ENCODE results near the gene ZNF132.
"Not testable (repeated sequence)": the region's sequence is repeated elsewhere in the genome, so short reads cannot be mapped to it uniquely, and the experiment has no call there.

ZNF132 gene

GRCh38 chr19:58439576-58440554 lies at the start of gene ZNF132:
ZNF132 (minus strand) TSS chr19:58440153; CDS start chr19:58439821, 332 bp downstream.
- peak; percentile 89 for DNase-seq (ENCODE audit: low read depth, low spot score)

- not testable (repeated sequence) for DNase-seq (ENCODE audit: low read depth, low spot score)
Measured at GRCh38 chr19:58484349-58484748, 44.4 kb upstream of the ZNF132 start.

- no peak for DNase-seq (ENCODE audit: low read depth, low spot score)
Measured at GRCh38 chr19:58483776-58484175, 43.8 kb upstream of the ZNF132 start.

GRCh38 chr19:58482372-58482771 lies 42.4 kb upstream of the ZNF132 start:
- DNase-seq (ENCODE audit: low read depth, low spot score) = no peak

DNA sequence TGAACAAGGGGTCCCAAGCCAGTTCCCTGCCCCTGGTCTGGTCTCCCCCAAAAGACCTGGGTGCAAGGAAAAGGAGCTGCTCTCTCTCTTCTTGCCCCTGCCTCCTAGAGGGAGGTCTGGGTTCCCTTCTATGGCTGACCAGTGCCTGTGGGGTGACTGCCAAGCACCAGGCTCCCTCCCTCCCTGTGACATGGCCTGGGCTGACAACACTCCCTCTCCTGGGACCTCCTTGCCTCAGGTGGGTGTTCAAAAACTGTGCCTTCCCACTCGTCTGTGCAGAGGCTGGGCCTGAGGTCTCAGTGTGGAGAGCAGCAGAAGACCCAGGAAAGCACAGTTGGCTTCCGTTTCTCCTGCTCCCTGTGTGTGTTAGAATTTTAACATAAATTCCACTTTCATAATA lies 40.9 kb upstream of the ZNF132 start:
- no peak for DNase-seq (ENCODE audit: low read depth, low spot score)

- DNase-seq (ENCODE audit: low read depth, low spot score) = no peak
Measured at GRCh38 chr19:58480481-58480830, 40.5 kb upstream of the ZNF132 start.

DNA sequence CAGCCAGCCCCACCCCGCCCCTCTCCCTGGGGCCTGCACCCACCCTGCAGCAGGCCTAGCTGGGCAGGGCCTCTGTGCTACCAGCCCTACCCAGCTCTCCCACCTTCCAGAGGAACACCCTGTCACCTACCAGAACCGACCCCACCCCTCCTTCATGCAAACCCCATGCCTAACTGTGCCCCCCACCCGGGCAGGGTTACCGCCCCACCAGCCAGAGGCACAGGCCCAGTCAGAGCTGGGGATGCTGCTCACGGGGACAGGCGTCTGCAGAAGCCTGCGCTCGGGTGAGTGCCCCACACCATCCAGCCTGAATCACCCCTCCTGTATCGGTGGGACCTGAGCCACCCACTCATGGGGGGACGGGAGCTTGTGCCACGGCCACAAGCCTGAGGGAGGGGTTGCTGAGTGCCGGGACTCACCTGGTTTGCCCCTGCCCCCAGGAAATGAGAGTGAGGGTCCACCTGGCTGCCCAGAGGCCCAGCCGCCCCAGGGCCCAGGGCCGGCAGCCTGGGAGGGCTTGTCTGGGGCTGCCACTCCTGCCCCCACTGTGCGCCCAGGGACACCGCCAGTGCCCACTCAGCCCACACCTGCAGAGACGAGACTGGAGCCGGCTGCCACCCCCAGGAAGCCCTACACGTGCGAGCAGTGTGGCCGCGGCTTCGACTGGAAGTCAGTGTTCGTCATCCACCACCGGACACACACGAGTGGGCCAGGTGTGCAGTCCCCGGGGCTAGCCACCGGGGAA lies 40.0 kb upstream of the ZNF132 start:
- no peak for DNase-seq (ENCODE audit: low read depth, low spot score)

DNA sequence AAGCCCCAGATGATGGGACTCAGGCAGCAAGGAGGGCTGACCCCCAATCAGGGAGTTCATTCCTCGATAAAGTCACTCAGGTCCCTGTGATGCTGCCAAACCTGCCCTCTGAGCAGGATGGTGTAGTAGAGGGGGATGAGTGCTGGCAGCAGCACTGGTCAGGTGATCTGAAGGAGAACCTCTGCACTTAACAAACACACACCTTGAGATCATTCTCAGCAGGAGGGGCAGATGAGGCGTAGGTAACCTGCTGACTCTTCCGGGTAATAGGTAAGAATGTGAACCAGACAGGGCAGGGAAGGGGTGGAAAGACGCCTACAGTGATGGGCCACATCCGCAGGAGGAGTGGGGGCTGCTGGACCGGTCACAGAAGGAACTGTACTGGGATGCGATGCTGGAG lies 39.4 kb upstream of the ZNF132 start:
- no peak for DNase-seq (ENCODE audit: low read depth, low spot score)

DNA sequence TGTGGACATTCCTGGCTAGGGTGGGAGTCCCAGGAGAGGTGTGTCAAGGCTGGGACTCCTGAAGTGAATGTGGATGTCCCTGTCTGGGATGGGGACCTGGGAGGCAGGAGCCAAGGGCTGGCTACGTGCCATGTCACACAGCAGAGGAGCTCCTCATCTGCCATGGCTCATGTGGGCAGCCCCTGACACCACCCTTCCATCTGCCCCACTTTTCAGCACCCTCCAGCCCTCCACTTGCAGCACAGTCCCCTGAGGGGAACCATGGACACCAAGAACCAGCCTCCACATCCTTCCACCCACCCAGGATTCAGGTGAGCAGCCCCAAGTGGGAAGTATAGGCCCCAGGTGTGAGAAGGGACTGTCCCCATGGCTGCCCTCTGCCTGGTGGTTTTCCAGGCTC lies 37.9 kb upstream of the ZNF132 start:
- no peak for DNase-seq (ENCODE audit: low read depth, low spot score)

GRCh38 chr19:58477130-58477529 lies 37.2 kb upstream of the ZNF132 start:
- no peak for DNase-seq (ENCODE audit: low read depth, low spot score)

GRCh38 chr19:58476498-58477015 lies 36.6 kb upstream of the ZNF132 start:
- DNase-seq (ENCODE audit: low read depth, low spot score) = no peak

DNA sequence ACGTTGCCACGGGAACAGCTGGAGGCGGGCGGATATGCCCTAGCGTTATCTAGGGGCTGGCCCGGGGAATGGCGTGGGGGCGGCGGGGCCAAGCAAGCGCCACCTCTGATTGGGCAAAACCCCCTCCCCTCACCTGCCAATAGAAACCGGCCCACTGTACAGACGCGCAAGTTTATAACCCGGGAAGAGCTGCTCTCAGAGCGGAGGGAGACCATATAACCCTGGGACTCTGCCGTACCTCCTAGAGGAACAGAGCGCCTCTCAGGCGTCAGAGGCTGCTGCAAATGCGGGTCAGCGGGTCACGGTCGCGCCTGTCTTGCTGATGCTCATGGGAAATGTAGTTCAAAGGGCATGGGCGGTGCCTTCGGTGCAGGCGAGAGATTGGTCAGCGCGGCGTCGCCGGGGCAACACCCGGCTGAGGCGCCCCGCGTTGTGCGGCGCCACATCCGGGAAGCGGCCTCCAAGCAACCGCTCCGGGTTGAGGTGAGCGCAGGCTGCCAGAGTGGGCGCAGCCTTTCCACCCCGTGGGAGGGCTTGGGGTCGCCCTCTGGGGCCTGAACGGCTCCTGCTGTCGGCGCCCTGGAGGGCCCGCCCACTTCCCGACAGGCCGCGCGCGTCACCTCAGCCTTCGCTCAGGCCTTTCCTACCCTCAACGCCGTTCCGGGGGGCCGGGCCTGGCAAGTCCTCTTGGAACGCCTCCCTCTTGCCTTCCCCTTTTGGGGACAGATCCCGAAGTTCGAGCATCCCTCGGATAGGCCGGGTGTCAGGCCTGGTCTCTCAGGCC lies 36.0 kb upstream of the ZNF132 start, which contains the start of gene ZNF446:
Gene ZNF446 (plus strand): TSS at position 639 of the 784 bp plus-strand sequence. CDS start 867 bp downstream, outside the sequence.
- peak; percentile 88 for DNase-seq (ENCODE audit: low read depth, low spot score)

- DNase-seq (ENCODE audit: low read depth, low spot score) = no peak
Measured at GRCh38 chr19:58474997-58475713, 35.2 kb upstream of the ZNF132 start.

DNA sequence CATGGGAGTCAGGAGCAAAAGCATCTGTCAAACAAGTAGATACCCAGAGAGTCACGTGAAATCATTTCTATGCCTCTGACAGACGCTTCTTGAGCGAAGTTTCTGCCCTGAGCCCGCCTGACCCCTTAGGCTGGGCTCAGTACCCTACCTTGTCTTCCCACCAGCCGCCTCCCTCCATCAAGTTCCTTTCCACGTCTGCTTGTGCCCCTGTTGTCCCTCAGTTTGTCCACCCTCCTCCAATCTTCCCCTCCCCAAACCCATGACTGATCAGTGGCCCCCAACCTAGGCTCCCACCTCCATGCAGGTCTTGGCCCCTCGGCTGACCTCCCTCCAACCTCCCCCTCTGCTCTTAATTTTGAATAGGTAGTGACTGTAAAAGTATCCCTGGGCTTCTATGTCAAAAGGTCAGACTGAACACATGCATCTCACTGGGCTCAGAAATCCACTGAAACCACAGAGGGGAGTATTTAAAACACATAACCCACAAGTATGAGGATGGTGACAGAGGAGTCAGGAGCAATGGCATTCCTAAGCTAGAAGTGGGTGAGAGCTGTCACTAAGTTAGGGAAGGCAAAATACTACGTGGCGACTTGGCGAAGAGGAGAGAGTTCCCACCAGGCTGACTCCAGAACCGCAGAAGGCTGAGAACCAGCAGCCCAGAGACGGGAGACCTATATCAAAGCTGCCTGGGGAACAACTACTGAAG lies 34.5 kb upstream of the ZNF132 start:
- DNase-seq (ENCODE audit: low read depth, low spot score) = no peak

DNA sequence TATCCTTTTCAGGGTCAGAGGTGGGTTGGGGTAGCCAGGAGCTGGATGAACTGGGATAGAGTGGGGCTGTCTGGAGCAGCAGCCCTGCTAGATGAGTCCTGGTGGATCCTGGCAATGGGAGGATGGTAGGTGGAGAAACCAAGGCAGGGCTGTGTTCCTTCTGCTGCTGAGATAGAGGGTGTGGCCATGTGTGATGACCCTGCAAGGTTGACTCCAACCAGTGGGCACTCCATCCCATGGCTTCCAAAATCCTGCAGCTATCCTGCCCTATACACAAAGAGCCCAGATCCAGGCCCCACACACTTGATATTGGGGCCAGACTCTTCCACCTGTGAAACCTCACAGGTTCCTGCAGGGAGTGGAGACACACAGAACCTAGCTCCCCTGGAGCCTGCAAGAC lies 33.8 kb upstream of the ZNF132 start:
- DNase-seq (ENCODE audit: low read depth, low spot score) = no peak

DNA sequence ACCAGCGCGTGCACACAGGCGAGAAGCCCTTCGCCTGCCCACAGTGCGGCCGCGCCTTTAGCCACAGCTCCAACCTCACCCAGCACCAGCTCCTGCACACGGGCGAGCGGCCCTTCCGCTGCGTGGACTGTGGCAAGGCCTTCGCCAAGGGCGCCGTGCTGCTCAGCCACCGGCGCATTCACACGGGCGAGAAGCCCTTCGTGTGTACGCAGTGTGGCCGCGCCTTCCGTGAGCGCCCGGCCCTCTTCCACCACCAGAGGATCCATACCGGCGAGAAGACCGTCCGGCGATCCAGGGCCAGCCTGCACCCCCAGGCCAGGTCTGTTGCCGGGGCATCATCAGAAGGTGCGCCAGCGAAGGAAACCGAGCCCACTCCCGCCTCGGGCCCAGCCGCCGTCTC lies 31.8 kb upstream of the ZNF132 start:
- DNase-seq (ENCODE audit: low read depth, low spot score) = no peak

DNA sequence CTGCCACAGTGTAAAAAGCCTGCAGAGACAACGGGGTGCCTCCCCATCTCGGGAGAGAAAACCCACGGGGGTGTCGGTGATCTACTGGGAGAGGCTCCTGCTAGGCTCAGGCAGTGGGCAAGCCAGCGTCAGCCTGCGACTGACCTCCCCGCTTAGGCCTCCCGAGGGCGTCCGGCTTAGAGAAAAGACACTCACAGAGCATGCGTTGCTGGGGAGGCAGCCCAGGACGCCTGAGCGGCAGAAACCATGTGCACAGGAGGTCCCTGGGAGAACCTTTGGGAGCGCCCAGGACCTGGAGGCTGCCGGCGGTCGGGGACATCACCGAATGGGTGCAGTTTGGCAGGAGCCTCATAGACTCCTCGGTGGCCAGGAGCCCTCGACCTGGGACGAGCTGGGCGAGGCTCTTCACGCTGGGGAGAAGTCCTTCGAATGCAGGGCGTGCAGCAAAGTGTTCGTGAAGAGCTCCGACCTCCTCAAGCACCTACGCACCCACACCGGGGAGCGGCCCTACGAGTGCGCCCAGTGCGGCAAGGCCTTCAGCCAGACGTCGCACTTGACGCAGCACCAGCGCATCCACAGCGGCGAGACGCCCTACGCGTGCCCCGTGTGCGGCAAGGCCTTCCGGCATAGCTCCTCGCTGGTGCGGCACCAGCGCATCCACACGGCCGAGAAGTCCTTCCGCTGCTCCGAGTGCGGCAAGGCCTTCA lies 31.0 kb upstream of the ZNF132 start:
- DNase-seq (ENCODE audit: low read depth, low spot score) = not testable (repeated sequence)

- no peak for DNase-seq (ENCODE audit: low read depth, low spot score)
Measured at GRCh38 chr19:58469241-58470013, 29.5 kb upstream of the ZNF132 start.

Measured in iPS DF 19.7 (cell line).